Measurements from ENCODE around the gene DPP6. TPM values are rescaled to one million over a fixed set of nuclear protein-coding genes. Genes with fewer than 3 reads are reported as not detected.
"Not testable (repeated sequence)": the region's sequence is repeated elsewhere in the genome, so short reads cannot be mapped to it uniquely, and the experiment has no call there.

DPP6 gene
- polyA plus RNA-seq, 3 donors = 0.06 to 0.68 TPM; not detected in 1

DNA sequence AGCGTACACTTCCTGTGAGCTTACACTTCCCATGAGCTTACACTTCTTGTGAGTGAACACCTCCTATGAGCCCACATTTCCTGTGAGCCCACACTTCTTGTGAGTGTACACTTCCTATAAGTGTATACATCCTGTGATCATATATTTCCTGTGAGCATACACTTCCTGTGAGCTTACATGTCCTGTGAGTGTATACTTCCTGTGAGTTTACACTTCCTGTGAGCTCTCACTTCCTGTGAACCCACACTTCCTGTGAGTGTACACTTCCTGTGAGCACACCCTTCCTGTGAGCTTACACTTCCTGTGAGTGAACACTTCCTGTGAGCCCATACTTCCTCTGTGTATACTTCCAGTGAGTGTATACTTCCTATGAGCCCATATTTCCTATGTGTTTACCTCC, 82.5 kb downstream of the DPP6 start:
- WGBS, 3 donors = no CpG with 5 or more reads among the region's 1 CpG
- not testable (repeated sequence) for H3K27ac ChIP-seq (ENCODE audit: low read depth, low read length)

DNA sequence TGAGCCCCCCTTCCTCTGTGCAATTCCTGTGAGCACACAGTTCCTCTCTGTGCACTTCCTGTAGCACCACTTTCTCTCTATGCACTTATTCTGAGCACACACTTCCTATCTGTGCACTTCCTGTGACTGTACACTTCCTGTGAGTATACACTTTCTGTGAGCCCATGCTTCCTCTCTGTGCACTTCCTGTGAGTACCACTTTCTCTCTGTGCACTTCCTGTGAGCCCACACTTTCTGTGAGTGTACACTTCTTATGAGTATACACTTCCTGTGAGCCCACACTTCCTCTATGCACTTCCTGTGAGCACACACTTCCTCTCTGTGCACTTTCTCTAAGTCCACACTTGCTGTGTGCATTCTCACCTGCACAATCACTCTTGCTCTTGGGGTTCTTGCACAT, 83.4 kb downstream of the DPP6 start:
- not testable (repeated sequence) for H3K27ac ChIP-seq (ENCODE audit: low read depth, low read length)

DNA sequence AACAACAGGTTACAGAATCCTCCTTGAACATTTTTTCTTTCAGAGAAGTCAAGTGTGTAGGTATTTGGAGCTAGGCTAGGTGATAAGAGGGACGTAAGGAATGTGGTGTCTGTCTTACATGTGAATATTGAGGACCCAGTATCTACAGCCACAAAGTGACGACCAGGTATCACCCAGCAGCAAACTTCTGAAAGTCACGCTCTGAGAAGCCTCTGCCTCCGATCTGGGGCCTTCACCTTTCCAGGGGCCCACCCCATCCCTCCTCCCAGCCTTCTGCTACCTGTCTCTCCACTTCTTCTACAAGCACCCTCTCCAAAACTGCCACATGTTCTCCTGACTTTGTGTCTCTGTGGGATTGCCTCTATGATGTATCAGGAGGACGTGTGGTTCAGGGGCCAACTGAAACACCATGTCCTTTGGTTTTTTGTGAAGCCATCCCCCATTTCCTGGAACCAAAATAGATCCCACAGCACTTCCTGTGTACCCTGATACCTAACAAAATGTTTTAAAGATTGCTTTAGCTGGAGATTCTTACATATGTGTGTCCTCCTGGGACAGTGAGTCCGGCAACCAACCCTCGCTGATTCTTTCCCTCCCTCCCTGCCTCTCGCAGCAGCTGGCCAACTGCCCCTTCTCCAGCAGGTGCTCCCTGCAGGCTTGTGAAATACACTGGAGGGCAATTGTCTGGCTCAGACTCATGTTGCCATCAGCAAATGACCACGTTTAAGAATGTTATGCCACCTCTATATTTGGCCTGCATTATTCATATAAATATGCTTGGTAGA, 93.9 kb downstream of the DPP6 start:
- H3K27ac ChIP-seq (ENCODE audit: low read depth, low read length) = not testable (repeated sequence)
- 55 to 71% (median 57%) methylated on average over 4 to 5 of the region's 9 CpGs for WGBS, 3 donors

GRCh38 chr7:154146707-154147038, 94.5 kb downstream of the DPP6 start:
- 44 to 66% (median 55%) methylated on average over 4 to 6 of the region's 8 CpGs for WGBS, 3 donors
- H3K27ac ChIP-seq (ENCODE audit: low read depth, low read length) = not testable (repeated sequence)

DNA sequence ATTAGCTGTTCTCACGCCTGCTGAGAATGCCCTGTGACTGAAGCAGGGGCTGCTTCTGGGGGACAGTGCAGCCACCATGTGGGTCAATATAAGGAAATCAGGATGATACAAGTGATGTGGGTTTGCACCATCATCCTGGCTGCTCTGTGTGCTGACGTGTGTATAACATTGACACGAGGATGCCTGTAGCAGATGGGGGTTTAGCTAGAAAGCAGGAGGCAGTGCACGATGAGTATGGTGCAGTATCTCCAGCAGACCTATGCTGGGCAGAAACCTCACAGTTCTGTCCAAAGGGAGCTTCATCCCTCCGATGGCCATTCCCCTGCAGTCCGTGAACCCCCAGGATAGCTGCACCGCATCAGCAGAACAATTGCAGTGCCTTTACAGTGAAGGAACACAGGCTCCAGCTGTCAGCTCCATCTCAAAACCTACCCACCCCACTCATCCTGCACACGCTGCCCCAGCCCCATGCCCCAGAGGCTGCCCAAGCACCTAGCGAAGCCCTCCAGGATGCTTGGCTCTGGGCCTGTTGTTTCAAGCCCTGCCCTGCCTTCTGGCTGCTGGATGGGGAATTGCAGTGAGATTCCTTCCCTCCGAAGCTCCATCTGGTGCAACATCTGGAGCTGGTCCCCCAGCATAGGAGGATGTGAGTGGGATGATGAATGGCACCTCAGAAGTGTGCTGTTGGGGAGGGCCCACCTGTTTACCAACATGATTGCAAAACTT, 96.8 kb downstream of the DPP6 start:
- 76 to 87% (median 83%) methylated on average over 8 to 9 of the region's 10 CpGs for WGBS, 3 donors
- not testable (repeated sequence) for H3K27ac ChIP-seq (ENCODE audit: low read depth, low read length)

DNA sequence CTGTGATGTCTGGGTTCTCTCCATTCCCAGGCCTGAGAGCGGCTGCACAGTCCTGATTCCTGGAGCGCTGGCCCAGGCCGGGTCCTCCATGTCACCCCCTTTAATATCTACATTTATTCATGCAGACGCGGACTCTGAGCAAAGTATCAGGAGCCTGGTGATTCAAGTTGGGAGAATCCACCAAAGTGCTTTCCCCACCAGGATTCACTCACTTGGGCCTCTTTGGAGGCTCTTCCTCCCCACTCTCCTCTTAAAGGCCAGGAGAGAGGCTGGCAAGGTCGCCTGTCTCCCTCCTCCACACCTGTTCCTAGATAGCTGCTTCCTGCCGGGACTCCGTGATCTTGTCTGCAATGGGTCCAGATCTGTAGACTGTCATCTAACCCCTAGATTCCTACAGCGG, 98.5 kb downstream of the DPP6 start:
- WGBS, 3 donors = 85 to 87% (median 86%) methylated on average over 9 of the region's 9 CpGs
- H3K27ac ChIP-seq (ENCODE audit: low read depth, low read length) = not testable (repeated sequence)

DNA sequence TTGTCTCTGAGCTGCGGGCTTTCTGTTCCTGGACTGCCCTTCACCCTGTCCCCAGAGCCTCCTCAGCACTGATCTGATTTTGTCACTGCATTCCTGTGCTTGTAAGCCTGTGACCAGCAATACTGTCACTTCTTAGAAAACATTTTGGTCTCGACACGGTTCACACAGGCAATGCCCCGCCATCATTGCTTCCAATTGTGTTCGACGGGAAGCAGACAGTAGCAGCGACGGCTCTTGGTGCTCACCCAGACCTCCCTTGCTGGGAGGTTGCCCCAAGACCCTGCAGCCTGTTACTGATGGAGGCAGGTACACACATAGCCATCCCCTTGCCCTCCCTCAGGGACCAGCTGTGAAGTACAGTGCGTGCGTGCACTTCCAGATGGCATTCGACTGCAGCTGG, 99.1 kb downstream of the DPP6 start:
- not testable (repeated sequence) for H3K27ac ChIP-seq (ENCODE audit: low read depth, low read length)
- 87 to 89% (median 88%) methylated on average over 11 of the region's 11 CpGs for WGBS, 3 donors

- H3K27ac ChIP-seq (ENCODE audit: low read depth, low read length) = not testable (repeated sequence)
- WGBS, 3 donors = 58 to 79% (median 68%) methylated on average over 3 of the region's 3 CpGs
Measured at GRCh38 chr7:154155928-154156327, 103.7 kb downstream of the DPP6 start.

- WGBS, 3 donors = 84 to 90% (median 86%) methylated on average over 4 to 5 of the region's 6 CpGs
- not testable (repeated sequence) for H3K27ac ChIP-seq (ENCODE audit: low read depth, low read length)
Measured at GRCh38 chr7:154162921-154163320, 110.7 kb downstream of the DPP6 start.

GRCh38 chr7:154163642-154164041, 111.4 kb downstream of the DPP6 start:
- not testable (repeated sequence) for H3K27ac ChIP-seq (ENCODE audit: low read depth, low read length)
- 40 to 76% (median 67%) methylated on average over 1 to 2 of the region's 3 CpGs for WGBS, 3 donors

DNA sequence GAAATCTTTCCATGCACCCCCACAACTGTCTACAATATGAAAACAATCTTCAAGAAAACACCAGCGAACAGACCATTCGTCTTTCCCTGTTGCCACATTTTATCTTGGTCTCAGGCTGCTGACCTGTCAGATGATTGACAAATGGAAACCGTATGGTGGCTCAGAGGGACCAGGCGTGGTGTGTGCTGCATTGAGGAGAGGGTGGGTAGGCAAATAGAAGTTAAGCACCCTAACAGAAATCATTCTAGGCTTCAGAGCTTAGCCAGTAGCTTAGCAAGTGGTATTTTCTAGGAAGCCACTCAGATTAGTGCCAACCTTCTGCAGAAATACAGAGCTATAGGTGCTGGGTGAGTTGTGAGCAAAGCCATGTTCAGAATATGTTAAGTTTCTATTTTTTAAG, 114.9 kb downstream of the DPP6 start:
- 16 to 20% (median 19%) methylated on average over 3 to 4 of the region's 4 CpGs for WGBS, 3 donors

GRCh38 chr7:154167807-154168206, 115.6 kb downstream of the DPP6 start:
- WGBS, 3 donors = 51 to 61% (median 59%) methylated on average over 4 of the region's 4 CpGs
- H3K27ac ChIP-seq (ENCODE audit: low read depth, low read length) = no peak overlapping the region

More for the DNA sequence above, 114.9 kb downstream of the DPP6 start:
- H3K27ac ChIP-seq (ENCODE audit: low read depth, low read length) = no peak overlapping the region

- no peak overlapping the region for H3K27ac ChIP-seq (ENCODE audit: low read depth, low read length)
- 4 to 13% (median 12%) methylated on average over 1 of the region's 1 CpG for WGBS, 3 donors
Measured at GRCh38 chr7:154171422-154171821, 119.2 kb downstream of the DPP6 start.

GRCh38 chr7:154172236-154172635, 120.0 kb downstream of the DPP6 start:
- no peak overlapping the region for H3K27ac ChIP-seq (ENCODE audit: low read depth, low read length)
- WGBS, 3 donors = 57 to 63% (median 58%) methylated on average over 3 of the region's 3 CpGs

- H3K27ac ChIP-seq (ENCODE audit: low read depth, low read length) = no peak overlapping the region
- WGBS, 3 donors = 83 to 86% (median 85%) methylated on average over 7 of the region's 7 CpGs
Measured at GRCh38 chr7:154177584-154177983, 125.4 kb downstream of the DPP6 start.

DNA sequence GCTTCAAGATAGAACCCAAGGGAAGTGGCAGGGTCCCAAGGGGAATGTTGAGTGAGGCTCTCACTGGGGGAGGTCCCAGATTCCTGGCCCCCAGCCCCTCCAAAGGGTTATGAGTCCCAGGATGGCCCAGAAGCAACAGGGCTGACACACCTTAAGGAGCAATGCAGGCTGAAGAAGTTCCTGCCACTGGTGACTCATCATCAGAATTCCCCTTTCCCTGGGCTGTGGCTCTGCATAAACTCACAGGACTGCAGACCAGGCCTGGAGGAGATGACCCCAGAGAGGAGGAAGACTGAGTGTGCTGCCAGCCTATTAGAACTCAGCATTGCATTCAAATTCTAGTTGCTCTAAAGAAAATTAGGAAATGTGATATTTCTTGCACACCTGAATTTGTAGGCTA, 126.7 kb downstream of the DPP6 start:
- H3K27ac ChIP-seq (ENCODE audit: low read depth, low read length) = no peak overlapping the region

DNA sequence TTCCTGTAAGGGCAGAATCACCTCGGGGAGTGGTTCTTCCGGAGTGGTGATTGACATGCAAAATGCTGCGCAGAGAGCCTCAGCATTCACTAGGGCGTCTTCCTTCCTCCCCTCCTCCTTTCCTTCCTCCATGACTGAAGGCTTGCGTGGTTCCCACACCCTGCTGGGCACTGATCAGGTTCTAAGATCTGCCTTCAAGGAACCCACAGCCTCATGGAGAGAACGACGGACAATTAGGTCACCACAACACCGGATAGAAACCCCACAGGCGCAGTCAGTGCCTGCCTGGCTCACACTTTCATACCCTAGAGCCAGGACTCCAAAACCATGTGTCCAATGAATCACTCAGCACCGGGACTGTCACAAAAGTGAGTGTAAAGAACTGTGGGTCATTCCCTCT, 131.3 kb downstream of the DPP6 start:
- 27 to 39% (median 28%) methylated on average over 10 of the region's 10 CpGs for WGBS, 3 donors
- H3K27ac ChIP-seq (ENCODE audit: low read depth, low read length) = no peak overlapping the region

DNA sequence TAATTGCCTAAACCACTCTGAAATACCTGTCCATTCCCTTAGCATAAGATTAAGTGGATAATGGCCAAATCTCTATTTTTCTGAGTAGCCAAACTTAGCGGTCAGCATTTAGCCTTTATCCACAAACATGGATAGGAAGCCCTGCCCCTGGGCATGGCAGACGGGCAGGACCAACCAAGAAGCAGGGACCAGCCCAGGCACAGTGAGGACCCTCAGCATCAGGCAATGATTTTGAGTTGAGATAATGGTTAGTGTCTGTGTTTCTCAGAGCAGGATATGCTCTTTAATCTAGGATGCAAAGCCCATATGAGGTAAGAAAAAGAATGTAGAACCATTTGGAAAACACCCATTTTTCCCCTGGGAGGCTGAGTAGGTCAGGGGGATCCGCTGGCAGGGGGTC, 131.7 kb downstream of the DPP6 start:
- H3K27ac ChIP-seq (ENCODE audit: low read depth, low read length) = no peak overlapping the region
- 40 to 60% (median 41%) methylated on average over 3 of the region's 3 CpGs for WGBS, 3 donors

DNA sequence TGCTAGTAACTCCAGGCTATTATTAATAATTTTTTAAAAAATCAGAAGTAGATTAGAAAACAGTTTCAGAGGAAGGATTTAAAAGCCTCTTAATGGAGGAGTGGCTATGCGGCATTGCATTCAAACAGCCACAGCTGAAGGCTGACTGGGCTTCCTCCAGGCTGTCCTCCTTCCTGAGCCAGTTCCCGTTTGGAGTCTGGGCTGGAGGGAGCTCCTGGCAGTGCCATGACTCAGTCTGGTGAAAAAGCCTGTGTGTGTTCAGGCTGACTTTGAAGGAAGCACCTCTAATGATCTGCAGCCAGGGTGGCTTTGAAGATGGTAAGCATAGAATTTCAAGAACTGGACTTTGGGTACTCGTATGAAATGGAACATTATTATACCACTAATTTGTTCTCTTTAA, 134.6 kb downstream of the DPP6 start:
- no peak overlapping the region for H3K27ac ChIP-seq (ENCODE audit: low read depth, low read length)
- 59 to 77% (median 74%) methylated on average over 3 of the region's 3 CpGs for WGBS, 3 donors

GRCh38 chr7:154188330-154188729, 136.1 kb downstream of the DPP6 start:
- H3K27ac ChIP-seq (ENCODE audit: low read depth, low read length) = no peak overlapping the region
- WGBS, 3 donors = 54 to 87% (median 75%) methylated on average over 2 of the region's 2 CpGs
